Neural progenitor cell (in vitro differentiated cells): ENCODE results near the gene MEN1.

Source experiments
- EZH2 ChIP-seq: fragments of 200-600 bp; sonication (generic); IDR thresholded peaks from 2 replicates; pipeline ENCODE4 v1.6.1; 2017; ENCODE audit warnings: antibody characterized with exemption, mild to moderate bottlenecking, moderate library complexity
- TF ChIP-seq, protein P1 (sequence below): fragments of 200-600 bp; sonication (generic); IDR thresholded peaks from 2 replicates; pipeline ENCODE4 v1.5.1; 2017; ENCODE audit warnings: antibody characterized with exemption, mild to moderate bottlenecking

DNA sequence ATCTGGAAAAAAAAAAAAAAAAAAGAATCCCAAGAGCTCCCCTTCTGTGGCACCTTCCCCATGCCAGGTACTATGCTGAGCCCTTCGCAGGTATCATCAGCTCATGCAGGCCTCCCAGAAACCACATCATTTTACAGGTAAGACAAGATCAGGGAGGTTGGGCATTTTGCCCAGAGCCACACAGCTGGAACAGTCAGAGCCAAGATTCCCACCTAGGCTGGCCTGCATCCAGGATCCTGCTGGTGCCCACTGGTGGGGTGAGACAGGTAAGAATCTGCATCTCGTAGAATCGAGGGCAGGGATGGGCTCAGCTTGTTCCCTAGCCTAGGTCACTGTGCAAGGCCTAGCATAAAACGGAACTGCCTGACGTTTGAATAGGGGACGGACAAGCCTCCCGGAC, 15.7 kb upstream of the MEN1 start:
- TF ChIP-seq, protein P1, sequence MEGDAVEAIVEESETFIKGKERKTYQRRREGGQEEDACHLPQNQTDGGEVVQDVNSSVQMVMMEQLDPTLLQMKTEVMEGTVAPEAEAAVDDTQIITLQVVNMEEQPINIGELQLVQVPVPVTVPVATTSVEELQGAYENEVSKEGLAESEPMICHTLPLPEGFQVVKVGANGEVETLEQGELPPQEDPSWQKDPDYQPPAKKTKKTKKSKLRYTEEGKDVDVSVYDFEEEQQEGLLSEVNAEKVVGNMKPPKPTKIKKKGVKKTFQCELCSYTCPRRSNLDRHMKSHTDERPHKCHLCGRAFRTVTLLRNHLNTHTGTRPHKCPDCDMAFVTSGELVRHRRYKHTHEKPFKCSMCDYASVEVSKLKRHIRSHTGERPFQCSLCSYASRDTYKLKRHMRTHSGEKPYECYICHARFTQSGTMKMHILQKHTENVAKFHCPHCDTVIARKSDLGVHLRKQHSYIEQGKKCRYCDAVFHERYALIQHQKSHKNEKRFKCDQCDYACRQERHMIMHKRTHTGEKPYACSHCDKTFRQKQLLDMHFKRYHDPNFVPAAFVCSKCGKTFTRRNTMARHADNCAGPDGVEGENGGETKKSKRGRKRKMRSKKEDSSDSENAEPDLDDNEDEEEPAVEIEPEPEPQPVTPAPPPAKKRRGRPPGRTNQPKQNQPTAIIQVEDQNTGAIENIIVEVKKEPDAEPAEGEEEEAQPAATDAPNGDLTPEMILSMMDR = no peak
- TF ChIP-seq EZH2 = no peak
